ENCODE data around the gene SLC47A2.
"Not testable (repeated sequence)": the region's sequence is repeated elsewhere in the genome, so short reads cannot be mapped to it uniquely, and the experiment has no call there.

Gene SLC47A2

DNA sequence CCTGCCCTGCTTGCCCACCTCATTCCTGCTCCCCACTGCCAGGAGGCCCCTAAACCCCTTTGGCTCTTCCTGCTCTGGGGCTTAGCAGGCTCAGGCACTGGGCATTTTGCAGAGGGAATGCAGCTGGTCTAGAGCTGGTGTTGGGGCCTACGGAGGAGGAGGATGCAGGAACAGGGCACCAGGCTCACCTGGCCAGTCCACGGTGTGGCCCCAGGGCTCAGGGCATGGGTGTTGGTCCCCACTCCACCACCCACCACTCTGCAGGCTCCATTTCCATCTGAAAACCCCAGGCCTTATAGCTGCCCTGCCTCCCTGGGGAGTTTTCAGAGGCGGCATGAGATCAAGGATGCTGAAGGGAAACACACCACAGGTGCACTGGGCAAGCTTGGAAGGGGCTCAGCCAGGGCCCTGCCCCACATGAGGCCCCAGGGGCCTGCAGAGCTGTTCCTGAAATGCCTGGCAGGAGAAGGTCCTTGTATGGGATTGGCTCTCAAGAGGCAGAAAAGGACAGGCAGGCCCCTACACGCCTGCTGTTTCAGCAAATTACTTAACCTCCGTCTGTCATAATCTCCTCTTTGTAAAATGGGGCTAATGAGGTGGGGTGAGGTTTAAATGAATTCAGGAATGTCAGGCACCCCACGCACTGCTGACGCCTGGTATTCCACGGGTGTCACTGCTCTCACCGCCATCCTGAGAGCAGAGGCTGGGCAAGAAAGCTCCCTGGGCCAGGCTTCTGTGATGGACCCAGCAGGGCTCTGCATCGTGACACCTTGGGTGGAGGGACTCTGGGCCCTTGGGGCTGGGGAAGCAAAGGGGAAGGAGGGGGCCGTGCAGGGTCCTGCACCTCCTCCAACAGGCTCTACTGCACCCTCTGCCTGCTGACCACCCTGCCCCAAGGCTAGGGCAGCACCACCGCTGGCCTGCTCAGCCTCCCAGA, 9.3 kb downstream of the SLC47A2 start:
- DNase-seq: no peak

DNA sequence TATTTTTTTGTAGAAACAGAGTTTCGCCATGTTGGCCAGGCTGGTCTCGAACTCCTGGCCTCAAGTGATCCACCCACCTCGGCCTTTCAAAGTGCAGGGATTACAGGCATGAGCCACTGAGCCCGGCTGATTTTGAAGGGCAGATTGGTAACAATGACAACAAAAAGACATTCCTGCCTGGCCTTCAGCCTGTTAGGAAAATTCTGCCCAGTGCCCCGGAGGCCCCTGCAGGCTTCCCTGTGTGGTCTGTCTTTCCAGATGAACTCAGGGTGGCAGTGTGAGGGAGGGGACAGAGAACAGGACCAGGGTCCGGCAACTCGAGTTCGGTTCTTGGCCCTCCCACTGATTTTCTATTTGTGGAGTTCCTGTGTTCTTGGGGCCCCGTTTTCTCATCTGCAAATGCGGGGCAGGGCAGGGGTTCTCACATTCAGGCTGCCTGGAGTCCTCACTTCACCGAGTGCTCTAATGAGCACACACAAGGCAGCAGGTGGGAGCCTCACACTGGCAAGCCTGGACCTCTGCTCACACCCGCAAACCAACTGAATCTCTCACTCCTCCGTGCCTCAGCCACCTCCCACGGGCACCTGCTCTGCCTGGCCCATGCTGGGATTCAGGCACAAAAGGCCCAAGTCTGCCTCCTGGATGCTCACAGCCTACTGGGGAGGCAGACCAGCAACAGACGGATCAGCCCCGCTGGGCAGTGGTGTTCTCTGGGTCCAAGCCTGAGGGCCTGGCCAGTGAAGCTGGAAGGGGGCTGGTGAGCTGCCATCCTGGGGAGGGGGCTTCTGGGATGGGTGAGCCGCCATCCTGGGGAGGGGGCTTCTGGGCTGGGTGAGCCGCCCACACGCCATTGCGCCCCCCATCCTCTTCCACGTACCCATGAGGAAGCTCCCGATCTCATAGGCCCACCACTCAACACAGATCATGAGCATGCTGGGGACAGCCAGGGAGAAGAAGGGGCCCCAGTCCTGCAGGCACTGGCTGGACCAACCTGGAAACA, 10.3 kb downstream of the SLC47A2 start:
- DNase-seq: no peak

DNA sequence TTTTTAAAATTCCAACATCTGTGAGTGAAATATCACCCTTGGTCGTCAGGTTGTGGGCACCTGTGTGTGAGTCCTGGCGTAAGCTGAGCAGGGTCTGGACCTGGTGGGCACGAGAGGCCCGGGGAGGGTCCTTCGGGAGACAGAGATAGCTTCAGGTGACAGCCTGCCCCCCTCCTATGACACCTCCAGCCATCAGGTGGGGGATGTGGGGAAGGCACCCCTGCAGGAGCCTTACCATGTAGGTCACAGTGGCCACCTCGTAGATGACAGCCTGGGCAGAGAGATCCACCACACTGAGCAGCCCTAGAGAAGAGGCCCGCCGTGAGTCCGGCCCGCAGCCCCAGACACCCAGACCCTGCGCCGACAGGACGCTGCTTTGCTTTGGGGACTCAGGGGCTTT, 11.2 kb downstream of the SLC47A2 start:
- DNase-seq: no peak

DNA sequence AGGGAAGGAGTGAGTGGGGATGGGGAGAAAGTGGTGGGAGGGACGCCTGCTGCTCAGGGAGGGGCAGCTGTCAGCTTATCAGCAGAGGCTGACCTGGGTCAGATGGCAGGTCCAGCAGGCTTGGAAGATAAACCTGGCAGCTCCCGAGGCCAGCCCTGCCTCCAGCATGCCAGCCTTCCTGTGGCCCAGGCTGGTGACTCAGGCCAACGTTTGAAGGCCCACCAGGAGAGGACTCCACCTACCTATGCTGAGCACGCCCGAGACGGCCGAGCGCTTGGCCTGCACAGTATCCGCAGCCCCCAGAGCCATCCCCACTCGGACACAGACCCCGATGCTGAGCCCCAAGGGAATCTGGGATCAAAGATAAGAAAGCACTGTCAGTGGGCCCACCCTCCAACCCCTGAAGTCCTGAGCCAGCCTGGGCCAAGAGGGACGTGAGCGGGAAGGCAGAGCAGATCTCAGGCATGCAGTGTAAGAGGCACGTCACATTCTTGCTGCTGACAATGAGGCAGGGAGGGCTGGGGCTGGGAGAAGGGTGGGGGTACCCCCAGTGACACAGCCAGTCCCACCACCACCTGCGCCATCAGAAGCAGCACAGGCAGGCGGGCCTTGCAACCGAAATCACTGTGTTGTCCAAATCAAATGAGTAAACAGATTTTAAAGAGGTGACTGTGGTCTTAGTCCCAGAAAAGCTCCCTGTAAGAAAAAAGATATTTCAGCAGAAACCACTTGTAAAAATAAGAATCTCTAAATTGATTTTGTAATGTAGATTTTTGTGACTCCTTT, 12.4 kb downstream of the SLC47A2 start:
- DNase-seq: no peak

DNA sequence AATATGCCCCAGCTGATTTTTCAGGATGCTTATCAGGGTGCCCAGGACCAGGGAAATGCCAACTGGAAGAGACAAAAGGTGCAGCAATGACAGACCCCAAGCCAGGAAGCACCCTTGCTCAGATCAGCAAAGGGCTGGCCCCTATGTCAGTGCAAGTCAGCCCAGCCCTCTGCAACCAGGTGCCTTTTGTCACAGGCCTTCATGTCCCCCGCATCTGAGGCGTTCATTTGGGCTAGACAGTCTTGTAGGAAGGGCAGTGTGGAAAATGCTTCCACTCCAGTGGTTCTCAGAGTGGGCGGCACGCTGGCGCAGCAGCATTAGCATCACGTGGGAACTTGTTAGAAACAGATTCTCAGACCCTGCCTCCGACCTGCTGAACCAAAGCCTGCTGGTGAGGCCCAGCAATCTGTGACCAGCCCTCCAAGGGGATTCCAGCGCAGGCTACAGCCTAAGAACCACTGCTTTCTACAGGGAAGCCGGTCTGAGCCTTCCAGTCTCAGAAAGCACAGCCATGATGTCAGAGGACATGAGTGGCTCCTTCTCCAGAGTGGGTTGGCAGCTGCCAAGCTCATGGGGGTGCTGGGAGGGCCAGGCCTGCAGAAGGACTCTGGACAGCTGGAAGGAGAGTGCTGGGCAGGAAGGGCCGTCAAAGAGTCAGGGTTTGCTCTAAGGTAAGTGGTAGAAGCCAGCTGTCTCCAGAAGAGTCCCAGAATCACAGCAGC, 13.1 kb downstream of the SLC47A2 start:
- DNase-seq: no peak

DNA sequence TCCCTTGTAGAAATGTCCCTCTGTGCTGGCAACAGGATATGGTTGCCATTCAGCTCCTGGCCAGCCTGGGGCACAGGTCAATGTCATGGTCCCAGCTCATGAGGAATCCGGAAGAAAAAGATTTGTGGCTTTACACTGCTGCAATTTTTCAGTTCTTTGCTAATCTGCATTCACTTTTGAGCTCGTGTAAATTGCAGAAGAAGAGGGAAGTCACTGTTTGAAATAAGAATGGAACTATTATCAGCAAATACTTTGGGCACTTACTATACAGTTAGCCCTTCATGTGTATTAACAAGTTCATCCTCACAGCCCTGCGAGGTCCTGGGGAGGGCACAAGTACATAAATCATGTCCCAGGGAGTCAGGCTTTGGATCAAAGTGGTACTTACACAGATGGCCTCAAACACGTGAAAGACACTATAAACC, 14.2 kb downstream of the SLC47A2 start:
- DNase-seq: no peak

DNA sequence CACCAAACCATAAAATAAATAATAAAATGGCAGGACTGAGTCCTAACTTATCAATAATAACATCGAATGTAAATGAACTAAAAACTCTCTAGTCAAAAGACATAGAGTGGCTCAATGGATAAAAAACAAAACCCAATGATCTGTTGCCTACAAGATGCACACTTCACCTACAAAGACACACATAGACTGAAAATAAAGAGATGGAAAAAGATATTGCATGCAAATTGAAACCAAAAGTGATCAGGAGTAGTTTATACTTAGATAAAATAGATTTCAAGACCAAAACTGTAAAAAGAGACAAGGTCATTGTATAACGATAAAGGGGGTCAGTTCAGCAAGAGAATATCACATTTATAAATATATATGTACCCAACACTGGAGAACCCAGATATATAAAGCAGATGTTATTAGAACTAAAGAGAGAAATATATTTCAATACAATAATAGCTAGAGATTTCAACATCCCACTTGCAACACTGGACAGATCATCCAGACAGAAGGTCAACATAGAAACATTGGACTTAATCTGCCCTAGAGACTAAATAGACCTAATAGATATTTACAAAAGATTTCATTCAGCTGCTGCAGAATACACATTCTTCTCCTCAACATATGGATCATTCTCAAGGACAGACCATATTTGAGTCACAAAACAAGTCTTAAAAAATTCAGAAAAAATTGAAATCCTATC, 29.8 kb downstream of the SLC47A2 start:
- no peak for DNase-seq

DNA sequence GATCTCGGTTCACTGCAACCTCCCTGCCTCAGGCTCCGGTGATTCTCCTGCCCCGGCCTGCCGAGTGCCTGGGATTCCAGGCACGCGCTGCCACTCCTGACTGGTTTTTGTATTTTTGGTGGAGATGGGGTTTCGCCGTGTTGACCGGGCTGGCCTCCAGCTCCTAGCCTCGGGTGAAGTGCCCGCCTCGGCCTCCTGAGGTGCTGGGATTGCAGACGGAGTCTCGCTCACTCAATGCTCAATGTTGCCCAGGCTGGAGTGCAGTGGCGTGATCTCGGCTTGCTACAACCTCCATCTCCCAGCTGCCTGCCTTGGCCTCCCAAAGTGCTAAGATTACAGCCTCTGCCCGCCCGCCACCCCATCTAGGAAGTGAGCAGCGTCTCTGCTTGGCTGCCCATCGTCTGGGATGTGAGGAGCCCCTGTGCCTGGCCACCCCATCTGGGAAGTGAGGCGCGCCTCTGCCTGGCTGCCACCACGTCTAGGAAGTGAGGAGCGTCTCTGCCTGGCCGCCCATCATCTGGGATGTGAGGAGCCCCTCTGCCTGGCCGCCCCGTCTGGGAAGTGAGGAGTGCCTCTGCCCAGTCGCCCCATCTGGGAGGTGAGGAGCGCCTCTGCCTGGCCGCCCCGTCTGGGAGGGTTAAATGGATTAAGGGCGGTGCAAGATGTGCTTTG, 31.3 kb downstream of the SLC47A2 start:
- not testable (repeated sequence) for DNase-seq

DNA sequence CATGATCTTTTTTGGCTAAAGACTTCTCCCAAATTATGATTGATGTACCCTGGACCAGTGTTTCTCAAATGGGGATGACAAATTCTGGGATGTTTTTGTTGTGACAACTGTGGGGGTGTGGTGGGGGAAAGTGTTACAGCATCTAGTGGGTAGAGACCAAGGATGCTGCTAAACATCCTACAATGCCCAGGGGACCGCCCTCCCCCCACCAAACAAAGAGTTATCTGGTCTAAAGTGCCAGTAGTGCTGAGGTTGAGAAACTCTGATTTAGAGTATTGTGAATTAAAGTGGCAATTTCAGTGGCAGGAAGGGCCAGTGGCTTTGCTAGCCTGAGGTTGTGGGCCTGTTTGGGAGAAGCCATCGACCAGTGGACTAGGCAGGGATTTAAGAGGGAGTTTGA, 33.3 kb downstream of the SLC47A2 start:
- no peak for DNase-seq

DNA sequence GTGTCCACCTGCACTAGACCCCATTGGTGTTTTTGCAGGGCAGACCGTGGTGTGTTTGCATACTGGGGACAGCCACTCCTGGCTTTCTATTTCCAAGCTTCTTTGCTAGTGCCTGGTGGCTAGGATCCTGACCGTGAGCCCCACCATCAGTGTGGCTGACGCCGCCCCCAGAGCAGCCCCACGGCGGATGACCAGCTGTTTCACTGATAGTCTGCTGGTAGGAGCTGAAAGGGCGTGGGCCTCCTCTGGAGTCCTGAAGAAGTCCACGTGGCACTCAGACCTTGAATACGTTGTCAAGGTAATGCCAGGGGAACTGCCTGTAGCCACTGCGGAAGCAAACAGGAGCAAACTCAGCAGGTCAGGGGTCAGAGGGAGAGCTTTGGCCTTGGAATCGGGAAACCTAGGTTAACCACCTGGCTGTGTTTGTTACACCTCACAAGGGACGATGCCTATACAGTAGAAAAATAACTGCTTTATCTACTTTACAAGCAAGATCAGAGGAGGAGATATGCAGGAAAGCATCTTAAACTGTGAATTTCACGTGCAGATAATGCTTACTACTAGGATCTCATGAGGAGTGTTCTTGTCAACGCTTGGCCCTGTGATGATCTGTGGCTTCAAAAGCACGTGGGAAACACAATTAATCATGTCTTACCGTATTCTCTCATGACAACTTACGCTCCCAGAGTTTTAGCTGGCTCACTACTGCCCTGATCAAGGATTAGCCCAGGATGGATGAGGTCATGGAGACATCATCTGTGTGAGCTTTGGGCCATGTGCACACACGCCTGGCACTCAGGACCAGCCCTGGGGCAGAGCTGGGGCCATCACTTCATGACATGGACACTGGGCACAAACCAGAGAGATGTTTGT, 37.6 kb downstream of the SLC47A2 start:
- no peak for DNase-seq

DNA sequence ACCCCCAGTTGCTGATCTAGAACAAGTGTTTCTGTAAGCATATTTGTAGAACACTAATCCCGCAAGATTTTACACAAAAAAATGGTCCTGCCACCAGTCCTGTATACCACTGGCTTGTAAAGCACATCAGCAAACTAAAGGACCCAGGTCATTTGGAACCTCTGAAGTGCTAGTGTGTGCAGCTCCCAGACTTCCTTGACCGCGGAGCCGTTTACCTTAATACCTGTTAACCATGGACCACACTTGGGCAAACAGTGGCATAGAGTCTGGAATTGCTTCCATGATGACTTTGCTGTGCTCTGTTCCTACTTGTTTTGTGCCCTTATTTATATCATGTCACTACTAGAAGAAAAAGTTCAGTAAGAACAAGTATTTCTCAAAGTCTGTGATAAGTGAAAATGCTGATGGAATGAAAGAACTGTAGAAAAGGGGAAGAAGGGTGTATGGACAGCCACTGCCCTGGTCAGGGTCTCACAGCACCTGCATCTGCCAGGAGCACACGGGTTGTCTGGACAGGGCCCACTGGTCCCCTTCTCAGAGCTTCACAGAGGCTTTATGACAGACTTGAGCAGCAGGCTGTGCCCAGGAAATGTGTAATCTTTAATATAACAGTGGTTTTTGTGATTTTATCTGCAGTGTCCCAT, 38.5 kb downstream of the SLC47A2 start:
- no peak for DNase-seq

DNA sequence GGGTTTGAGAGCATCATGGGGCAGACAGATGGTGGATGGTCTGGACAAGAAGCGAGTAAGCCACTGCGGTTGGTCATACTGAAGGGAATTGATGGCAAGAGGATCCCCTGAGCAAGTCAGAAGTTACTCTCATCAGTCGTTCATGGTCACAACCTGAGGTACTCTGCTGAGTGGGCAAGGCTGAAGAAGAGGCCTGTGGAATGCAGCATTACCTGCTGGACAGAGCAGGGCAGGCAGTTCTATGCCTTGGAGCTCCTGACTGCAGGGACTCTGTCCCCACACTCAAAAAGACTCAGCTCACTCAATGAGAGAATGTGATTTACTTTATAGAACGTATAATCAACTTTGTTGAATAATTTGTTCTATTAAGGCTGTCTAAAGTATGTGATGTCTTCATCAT, 39.5 kb downstream of the SLC47A2 start:
- DNase-seq: no peak

DNA sequence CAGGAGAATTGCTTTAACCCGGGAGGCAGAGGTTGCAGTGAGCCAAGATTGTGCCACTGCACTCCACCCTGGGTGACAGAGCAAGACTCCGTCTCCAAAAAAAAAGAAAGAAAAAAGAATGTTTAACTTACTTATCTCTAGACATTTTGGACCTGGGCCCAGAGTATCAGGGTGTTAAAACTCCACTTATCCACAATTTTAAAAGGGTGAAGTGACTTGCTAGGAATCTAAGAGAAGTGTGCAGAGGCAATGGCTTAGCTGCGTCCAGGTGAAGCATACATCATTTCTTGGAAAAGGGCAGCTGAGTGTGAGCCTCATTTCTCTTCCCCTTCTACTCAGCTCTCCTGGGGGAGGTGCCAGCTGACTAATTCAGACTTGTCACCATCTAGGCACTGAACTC, 42.8 kb downstream of the SLC47A2 start:
- no peak for DNase-seq

DNA sequence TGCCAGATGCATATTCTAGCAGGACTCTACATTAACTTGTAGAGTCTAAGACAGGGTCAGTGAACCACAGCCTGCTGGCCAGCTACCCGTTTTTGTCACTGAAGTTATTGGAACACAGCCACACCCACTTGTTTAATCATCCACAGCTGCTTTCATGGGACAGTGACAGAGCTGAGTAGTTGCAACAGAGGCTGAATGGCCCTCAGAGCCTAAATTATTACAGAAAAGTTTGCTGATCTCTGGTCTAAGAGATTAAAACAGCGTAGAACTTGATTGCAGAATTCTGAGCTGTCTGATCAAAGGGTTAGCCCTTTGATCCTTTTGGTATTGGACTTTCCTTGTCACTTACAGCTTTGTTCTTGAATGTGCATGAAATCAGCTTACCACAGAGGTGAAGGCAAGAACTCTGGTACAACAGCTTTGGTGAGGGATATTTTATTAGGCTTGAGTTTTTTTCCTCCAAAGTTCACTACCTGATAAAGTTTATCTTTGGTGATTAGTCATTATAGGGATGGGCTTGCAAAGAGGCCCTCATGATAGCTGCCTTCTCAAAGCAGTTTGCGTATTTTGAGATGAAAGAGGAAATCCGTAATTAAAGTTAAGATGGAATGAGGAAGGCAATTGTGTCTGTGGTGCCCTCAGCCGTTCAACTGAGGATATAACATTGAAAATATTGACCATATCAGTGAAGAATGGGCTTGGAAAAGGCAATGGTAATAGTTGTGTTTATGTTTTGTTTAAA, 44.2 kb downstream of the SLC47A2 start:
- no peak for DNase-seq

DNA sequence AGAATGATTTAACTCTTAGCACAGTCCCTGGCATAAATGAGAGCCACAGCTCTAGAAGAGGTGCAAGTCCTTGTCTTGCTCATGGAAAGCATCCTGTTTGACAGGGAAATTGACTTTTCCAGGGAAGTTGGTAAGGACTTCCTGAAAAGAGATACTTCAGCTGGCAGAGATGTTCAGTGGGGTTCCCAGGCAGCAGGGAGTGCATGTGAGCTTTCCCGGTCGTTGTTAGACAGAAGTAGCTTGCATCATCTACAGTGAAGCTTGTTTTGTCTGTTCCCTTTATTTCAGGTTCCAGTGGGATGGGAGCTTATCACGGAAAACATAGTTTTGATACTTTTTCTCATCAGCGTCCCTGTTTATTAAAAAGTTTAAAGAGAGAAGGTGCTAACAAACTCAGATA, 45.0 kb downstream of the SLC47A2 start:
- DNase-seq: no peak

DNA sequence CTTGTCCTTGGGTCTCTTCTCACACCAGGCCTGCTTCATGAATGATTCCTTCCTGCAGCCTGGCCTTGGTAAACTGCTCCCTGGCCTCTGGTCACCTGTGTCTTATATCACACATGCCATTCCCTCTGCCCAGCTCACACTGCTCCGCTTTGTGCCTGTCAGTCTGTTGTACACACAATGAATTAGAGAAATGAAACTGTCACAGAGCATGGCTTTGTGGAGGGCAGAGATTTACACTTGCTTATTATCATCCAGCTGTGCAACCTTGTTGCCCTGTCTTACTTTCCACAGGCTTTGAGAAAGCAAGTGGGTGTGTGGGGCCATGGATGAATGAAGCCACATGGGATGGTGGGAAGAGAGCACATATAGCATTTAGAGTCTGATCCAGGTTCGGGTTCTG, 45.5 kb downstream of the SLC47A2 start:
- DNase-seq: no peak

DNA sequence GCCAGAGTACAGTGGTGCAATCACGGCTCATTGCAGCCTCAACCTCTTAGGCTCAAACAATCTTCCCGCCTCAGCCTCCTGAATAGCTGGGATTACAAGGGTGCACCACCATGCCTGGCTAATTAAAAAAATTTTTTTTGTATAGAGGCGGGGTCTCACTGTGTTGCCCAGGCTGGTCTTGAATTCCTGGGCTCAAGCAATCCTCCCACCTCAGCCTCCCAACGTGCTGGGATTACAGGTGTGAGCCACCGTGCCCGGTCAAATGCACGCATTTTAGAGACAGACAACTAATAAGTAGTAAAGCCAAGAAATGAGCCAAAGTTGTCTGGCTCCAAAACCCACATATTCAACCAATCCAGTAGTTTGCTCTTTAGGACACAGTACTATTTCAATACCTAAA, 46.7 kb downstream of the SLC47A2 start:
- not testable (repeated sequence) for DNase-seq

DNA sequence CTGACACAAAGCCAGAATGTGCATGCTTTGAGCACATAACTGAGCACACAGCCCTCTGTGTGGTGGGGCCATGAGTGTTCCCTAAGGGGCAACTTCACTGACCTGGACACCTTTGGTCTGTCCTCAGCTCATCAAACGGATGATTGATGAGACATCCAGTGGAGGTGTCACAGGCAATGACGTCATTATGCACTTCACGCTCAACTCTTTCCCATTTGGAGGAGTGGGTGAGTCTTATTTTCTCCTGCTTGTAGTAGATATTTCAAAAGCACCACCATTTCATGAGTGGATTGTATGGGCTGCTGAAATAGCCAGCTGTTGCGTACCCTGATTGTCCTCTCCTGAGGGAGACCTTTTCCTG, 51.6 kb downstream of the SLC47A2 start:
- DNase-seq: no peak

Measured in activated gamma-delta T cell treated with Interleukin-2 at 50 U/mL for 16 hours (primary cell).